GM15510 (cell line): Measurements from ENCODE around the gene CADM3.

ENCODE experiments used
- POLR2A ChIP-seq: IDR thresholded peaks from 3 replicates; pipeline ENCODE4 v1.6.1; 2011; ENCODE audit warnings: borderline replicate concordance; ENCODE audit not compliant: insufficient read length; ENCODE audit errors: extremely low read depth

Gene CADM3

GRCh38 chr1:159248311-159248710 lies 76.9 kb downstream of the CADM3 start:
- TF ChIP-seq POLR2A = no peak

- TF ChIP-seq POLR2A = no peak
These were observed 79.3 kb downstream of the CADM3 start for GRCh38 chr1:159250638-159251216.
